Omental fat pad (tissue), 4 donors: ENCODE data around the gene MYO10. TPM values are rescaled to one million over a fixed set of nuclear protein-coding genes. Genes with fewer than 3 reads are reported as not detected.

Experiments
- ATAC-seq: fragments of 150-250 bp; one replicate; pipeline ENCODE4 v1.9.1; 2016; ENCODE audit warnings: mild to moderate bottlenecking, moderate library complexity; ENCODE audit not compliant: low FRiP score
- DNase-seq: peaks from one replicate; pipeline ENCODE4 v3.0.0-alpha.2; 2019; ENCODE audit warnings: low spot score
- total RNA-seq, 4 donors: library from RNA; depleted of rRNA; stranded (reverse); fragments of >200 nt; gene quantifications; one replicate each; pipeline ENCODE4 v1.1.0, GENCODE V29; 2016
- TF ChIP-seq, protein P1 (sequence below), 3 donors: fragments of 450-650 bp; IDR thresholded peaks; one replicate each; pipeline ENCODE4 v1.5.1; 2016 to 2017; ENCODE audit warnings: antibody characterized with exemption in 3 of 3, mild to moderate bottlenecking in 3 of 3, moderate library complexity in 2 of 3

The MYO10 gene
- total RNA-seq, 4 donors from 2014 or later, result 12.1 to 35.8 (median 17.7) TPM

DNA sequence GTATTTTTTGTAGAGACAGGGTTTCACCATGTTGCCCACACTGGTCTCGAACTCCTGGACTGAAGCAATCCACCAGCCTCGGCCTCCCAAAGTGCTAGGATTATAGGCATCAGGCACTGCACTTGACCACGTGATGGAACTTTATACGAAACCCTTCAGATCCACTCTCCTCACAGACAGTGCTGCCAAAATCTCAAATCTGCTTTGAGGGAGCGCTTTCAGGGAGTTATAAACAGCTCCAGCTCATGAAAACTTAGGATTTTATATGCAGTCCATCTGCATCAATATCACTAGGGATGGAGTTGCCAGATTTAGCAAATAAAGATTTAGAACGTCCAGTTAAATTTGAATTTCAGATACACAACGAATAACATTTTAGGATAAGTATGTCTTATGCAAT, 25.0 kb upstream of the MYO10 start:
- TF ChIP-seq, protein P1, sequence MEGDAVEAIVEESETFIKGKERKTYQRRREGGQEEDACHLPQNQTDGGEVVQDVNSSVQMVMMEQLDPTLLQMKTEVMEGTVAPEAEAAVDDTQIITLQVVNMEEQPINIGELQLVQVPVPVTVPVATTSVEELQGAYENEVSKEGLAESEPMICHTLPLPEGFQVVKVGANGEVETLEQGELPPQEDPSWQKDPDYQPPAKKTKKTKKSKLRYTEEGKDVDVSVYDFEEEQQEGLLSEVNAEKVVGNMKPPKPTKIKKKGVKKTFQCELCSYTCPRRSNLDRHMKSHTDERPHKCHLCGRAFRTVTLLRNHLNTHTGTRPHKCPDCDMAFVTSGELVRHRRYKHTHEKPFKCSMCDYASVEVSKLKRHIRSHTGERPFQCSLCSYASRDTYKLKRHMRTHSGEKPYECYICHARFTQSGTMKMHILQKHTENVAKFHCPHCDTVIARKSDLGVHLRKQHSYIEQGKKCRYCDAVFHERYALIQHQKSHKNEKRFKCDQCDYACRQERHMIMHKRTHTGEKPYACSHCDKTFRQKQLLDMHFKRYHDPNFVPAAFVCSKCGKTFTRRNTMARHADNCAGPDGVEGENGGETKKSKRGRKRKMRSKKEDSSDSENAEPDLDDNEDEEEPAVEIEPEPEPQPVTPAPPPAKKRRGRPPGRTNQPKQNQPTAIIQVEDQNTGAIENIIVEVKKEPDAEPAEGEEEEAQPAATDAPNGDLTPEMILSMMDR (IDR thresholded peaks at IDR 0.05), result no peak
- ATAC-seq (no peak), DNase-seq (no peak)

DNA sequence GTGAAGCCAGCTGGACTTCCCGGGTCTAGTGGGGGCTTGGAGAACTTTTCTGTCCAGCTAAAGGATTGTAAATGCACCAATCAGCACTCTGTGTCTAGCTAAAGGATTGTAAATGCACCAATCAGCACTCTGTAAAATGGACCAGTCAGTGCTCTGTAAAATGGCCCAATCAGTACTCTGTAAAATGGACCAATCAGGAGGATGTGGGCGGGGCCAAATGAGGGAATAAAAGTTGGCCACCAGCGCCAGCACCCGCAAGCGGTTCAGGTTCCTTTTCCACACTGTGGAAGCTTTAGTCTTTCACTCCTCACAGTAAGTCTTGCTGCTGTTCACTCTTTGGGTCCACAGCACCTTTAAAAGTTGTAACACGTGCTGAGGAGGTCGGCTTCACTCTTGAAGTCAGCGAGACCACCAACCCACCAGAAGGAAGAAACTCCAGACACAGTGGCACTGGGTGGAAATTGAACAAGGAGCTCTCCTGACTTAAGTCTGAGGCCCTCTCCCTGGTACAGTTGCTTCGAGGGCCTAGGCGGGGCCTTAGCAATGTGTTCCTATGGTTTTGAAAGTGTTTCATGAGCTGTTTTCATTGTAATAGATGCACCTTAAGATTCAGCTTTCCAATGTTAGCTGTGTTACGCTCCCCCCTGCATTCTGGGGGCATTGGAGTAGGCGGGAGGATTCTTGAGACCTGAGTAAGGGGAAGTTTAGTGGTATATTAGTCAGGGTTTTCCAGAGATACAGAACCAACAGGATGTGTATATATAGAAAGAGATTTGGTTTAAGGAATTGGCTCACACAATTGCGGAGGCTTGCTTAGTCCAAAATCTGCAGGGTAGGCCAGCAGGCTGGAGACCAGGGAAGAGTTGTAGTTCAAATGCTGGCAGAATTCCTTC, 21.5 kb upstream of the MYO10 start:
- DNase-seq (no peak), ATAC-seq (no peak)
- TF ChIP-seq, protein P1 (IDR thresholded peaks at IDR 0.05), result no peak

DNA sequence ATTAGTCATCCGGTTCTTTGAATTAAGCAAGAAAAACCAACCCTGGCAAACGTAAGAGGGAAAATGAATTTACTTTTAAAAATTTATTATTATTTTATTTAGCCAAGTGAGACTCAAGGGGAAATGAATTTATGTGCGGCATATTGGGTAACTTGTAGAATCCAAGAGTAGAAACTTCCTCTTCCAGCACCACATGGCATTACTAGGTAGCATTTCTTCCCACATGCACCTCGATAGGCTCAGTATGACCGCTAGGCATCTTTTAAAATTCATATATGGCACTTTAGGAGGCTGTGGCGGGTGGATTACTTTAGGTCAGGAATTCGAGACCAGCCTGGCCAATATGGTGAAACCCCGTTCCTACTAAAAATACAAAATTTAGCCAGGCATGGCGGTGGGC, 17.6 kb upstream of the MYO10 start:
- TF ChIP-seq, protein P1 (IDR thresholded peaks at IDR 0.05), result no peak
- DNase-seq, result no peak
- no peak for ATAC-seq

DNA sequence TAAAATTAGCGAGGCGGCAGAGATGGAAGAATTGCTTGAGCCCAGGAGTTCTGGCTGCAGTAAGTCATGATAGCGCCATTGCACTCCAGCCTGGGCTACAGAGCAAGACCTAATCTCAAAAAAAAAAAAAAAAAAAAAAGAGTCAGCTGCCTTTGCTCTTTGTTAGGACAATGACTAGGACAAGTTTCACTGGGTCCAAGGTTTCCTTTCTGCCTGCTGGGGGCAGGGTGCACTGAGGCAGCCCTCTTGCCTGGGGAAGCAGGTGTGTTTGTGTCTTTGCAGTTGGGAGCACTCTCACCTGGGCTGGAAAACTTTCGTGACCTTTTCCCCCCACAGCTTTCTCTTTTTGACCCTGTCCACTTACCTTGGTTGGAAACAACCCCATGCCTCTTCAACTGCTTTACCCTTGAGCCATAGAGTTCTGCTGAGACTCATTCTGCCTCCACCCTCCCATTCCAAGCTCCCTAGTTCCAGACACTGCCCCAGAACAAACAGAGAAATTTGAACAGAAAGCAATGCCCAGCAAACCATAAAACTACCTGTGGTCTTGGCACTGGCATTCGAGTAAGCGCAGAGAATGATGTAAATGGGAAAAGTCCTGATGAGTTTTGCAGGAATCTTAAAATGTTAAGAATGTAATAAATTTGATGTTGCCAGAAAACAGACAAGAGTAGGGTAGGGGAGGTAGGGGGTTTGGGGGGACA, 17.0 kb upstream of the MYO10 start:
- TF ChIP-seq, protein P1 (IDR thresholded peaks at IDR 0.05), result no peak
- ATAC-seq, result no peak

DNA sequence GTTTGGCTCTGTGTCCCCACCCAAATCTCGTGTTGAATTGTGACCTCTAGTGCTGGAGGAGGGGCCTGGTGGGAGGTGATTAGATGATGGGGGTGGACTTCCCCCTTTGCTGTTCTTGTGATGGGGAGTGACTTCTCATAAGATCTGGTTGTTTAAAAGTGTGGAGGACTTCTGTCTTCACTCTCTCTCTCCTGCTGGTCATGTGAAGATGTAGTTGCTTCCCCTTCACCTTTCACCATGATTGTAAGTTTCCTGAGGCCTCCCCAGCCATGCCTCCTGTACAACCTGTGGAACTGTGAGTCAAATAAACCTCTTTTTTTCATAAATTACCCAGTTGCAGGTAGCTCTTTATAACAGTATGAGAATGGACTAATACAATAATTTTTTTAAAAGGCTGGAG, 10.6 kb upstream of the MYO10 start:
- no peak for ATAC-seq
- no peak for DNase-seq
- TF ChIP-seq, protein P1 (IDR thresholded peaks at IDR 0.05), result no peak

More for the DNA sequence above, 17.0 kb upstream of the MYO10 start:
- no peak for DNase-seq

DNA sequence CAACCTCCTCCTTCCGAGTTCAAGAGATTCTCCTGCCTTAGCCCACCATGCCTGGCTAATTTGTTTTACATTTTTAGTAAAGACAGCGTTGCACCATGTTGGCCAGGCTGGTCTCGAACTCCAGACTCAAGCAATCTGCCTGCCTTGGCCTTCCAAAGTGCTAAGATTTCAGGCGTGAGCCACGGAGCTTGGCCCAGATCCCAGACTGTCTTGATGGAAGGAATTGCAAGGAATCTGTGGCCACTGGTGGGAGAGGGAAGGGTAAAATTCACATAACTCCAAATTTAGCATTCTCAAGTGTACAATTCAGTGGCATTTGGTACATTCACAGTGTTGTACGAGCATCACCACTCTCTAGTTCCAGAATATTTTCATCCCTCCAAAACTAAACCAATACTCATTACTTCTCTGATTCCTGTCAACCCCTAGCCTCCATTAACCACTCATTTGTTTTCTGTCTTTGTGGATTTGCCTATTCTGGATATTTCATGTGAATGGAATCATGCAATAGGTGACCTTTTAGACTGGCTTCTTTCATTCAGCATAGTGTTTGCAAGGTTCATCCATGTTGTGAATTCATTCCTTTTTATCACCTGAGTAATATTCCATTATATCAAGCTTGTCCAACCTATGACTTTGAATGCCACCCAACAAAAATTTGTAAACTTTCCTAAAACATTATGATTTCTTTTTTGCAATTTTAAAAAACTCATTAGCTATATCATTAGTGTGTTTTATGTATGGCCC, 8.9 kb upstream of the MYO10 start:
- TF ChIP-seq, protein P1 (IDR thresholded peaks at IDR 0.05), result no peak
- ATAC-seq (no peak), DNase-seq (no peak)
